GM18870 (cell line): ENCODE results near the gene MSRB1.
"Not testable (repeated sequence)": the region's sequence is repeated elsewhere in the genome, so short reads cannot be mapped to it uniquely, and the experiment has no call there.

Experiments used
- ATAC-seq: cut with Tn5 transposase; IDR thresholded peaks from one replicate; pipeline ENCODE4 v1.9.1; 2021; ENCODE audit warnings: moderate library complexity; ENCODE audit not compliant: unreplicated experiment

MSRB1 gene

GRCh38 chr16:1941162-1942046, 1.6 kb downstream of the MSRB1 start:
- no peak for ATAC-seq

GRCh38 chr16:1940273-1941161, 2.5 kb downstream of the MSRB1 start:
- ATAC-seq: no peak

- not testable (repeated sequence) for ATAC-seq
These were observed 3.2 kb downstream of the MSRB1 start for GRCh38 chr16:1939833-1940232.

- ATAC-seq: no peak
These were observed 4.1 kb downstream of the MSRB1 start for GRCh38 chr16:1938910-1939309.

- ATAC-seq: no peak
These were observed 4.7 kb downstream of the MSRB1 start for GRCh38 chr16:1938316-1938715.

- no peak for ATAC-seq
These were observed 6.0 kb downstream of the MSRB1 start for GRCh38 chr16:1936945-1937479.

- no peak for ATAC-seq
These were observed 9.8 kb downstream of the MSRB1 start for GRCh38 chr16:1933097-1933661.

GRCh38 chr16:1932050-1933028, 10.7 kb downstream of the MSRB1 start:
- no peak for ATAC-seq

- ATAC-seq: no peak
These were observed 12.7 kb downstream of the MSRB1 start for GRCh38 chr16:1930338-1930720.

- ATAC-seq: no peak
These were observed 13.2 kb downstream of the MSRB1 start for GRCh38 chr16:1929578-1930337.

GRCh38 chr16:1929105-1929504, 13.9 kb downstream of the MSRB1 start:
- no peak for ATAC-seq

- no peak for ATAC-seq
These were observed 16.7 kb downstream of the MSRB1 start for GRCh38 chr16:1926271-1926670.

- ATAC-seq: no peak
These were observed 18.9 kb downstream of the MSRB1 start for GRCh38 chr16:1924095-1924494.

- no peak for ATAC-seq
These were observed 19.5 kb downstream of the MSRB1 start for GRCh38 chr16:1923299-1924034.

- no peak for ATAC-seq
These were observed 20.6 kb downstream of the MSRB1 start for GRCh38 chr16:1922357-1922756.

GRCh38 chr16:1920727-1921171, 22.2 kb downstream of the MSRB1 start:
- no peak for ATAC-seq

GRCh38 chr16:1920122-1920521, 22.9 kb downstream of the MSRB1 start:
- ATAC-seq: not testable (repeated sequence)

- no peak for ATAC-seq
These were observed 23.5 kb downstream of the MSRB1 start for GRCh38 chr16:1919327-1919998.
